HCT116 (cell line): Measurements from ENCODE around the gene PNMT. TPM values are rescaled to one million over a fixed set of nuclear protein-coding genes. Genes with fewer than 3 reads are reported as not detected.

Source experiments
- ATAC-seq: fragments of 200-7000 bp; cut with Tn5 transposase; 2 replicates; pipeline ENCODE4 v1.9.1; 2020; ENCODE audit warnings: mild to moderate bottlenecking, moderate library complexity
- BruUV-seq: library from RNA; stranded (reverse); fragments of 400-500 nt; replicated peaks from 2 replicates; lab custom pipeline; 2021; lab: Mats Ljungman, UMichigan
- CTCF ChIA-PET: fragments of 300-600 bp; sonication (Branson Sonifier 250); formaldehyde crosslinking; loops from one replicate; lab custom pipeline; 2021; ENCODE audit warnings: antibody characterized with exemption; lab: Charles Lee
- POLR2A ChIA-PET: fragments of 300-600, 350-600 bp; sonication (Branson Sonifier 250); formaldehyde crosslinking; loops from one replicate; lab custom pipeline; 2021; ENCODE audit warnings: antibody characterized with exemption; lab: Charles Lee
- RAD21 ChIA-PET, 2 experiments: fragments of 300-600 bp; sonication (Branson Sonifier 250); formaldehyde crosslinking; loops; one replicate each; lab custom pipeline; 2023; ENCODE audit warnings: low total read pairs in 2 of 2; ENCODE audit not compliant: uncharacterized antibody in 2 of 2, unreplicated experiment in 2 of 2, low non-redundant PET in 1 of 2; lab: Charles Lee
- DNase-seq: peaks from one replicate; pipeline ENCODE4 v3.0.0-alpha.2; 2010; ENCODE audit warnings: low read depth, low spot score
- H2AFZ ChIP-seq: fragments of 200-600 bp; shearing (Covaris generic), sonication (generic); 2 replicates; pipeline ENCODE4 v1.6.1; 2017; ENCODE audit warnings: low read depth, mixed run types, mixed read lengths, antibody characterized with exemption, low read length; ENCODE audit not compliant: poor library complexity, severe bottlenecking
- H3K27ac ChIP-seq: 2 replicates; pipeline ENCODE4 v1.5.1; 2012; ENCODE audit warnings: low read depth, low read length
- H3K27me3 ChIP-seq: fragments of 200-600 bp; sonication (generic); 2 replicates; pipeline ENCODE4 v1.6.1; 2016; ENCODE audit warnings: mixed run types, low read length, mixed read lengths; ENCODE audit not compliant: insufficient read depth
- H3K36me3 ChIP-seq, 2 experiments: fragments of 200-500 bp in 1 of 2; fragments of 200-600 bp in 1 of 2; sonication (Bioruptor generic) in 1 of 2; sonication (generic) in 1 of 2; 2 replicates each; pipeline versions ENCODE4 v1.5.1 to v1.6.1; 2014 to 2016; ENCODE audit warnings: low read length in 2 of 2, inconsistent platforms in 1 of 2, mixed read lengths in 1 of 2, mixed run types in 1 of 2; ENCODE audit not compliant: insufficient read depth in 2 of 2, control insufficient read depth in 1 of 2
- H3K4me1 ChIP-seq, 2 experiments: fragments of 200-600 bp in 1 of 2; sonication (generic) in 1 of 2; 2 replicates each; pipeline versions ENCODE4 v1.5.1 to v1.6.1; 2012 to 2017; ENCODE audit warnings: low read length in 2 of 2, inconsistent platforms in 1 of 2, mild to moderate bottlenecking in 1 of 2, mixed read lengths in 1 of 2, mixed run types in 1 of 2, moderate library complexity in 1 of 2; ENCODE audit not compliant: insufficient read depth in 2 of 2, control insufficient read depth in 1 of 2
- H3K4me2 ChIP-seq: fragments of 200-600 bp; sonication (generic); 2 replicates; pipeline ENCODE4 v1.6.1; 2017; ENCODE audit warnings: mixed run types, low read length, mixed read lengths
- H3K4me3 ChIP-seq, 2 experiments: fragments of 200-600 bp in 1 of 2; sonication (generic) in 1 of 2; replicated peaks in 1 of 2; 2 replicates each; pipeline ENCODE4 v1.5.1; 2011 to 2016; ENCODE audit warnings: low read length in 2 of 2, control low read depth in 1 of 2, low read depth in 1 of 2, mild to moderate bottlenecking in 1 of 2, mixed read lengths in 1 of 2, mixed run types in 1 of 2
- H3K79me2 ChIP-seq: fragments of 200-600 bp; sonication (generic); 2 replicates; pipeline ENCODE4 v1.6.1; 2017; ENCODE audit warnings: mild to moderate bottlenecking, mixed run types, low read length, moderate library complexity, mixed read lengths; ENCODE audit not compliant: insufficient read depth
- H3K9ac ChIP-seq: fragments of 200-600 bp; sonication (generic); 2 replicates; pipeline ENCODE4 v1.6.1; 2016; ENCODE audit warnings: low read length, mixed read lengths
- H3K9me2 ChIP-seq: fragments of 200-600 bp; sonication (generic), shearing (Covaris generic); 2 replicates; pipeline ENCODE4 v1.6.1; 2017; ENCODE audit warnings: mixed run types, mild to moderate bottlenecking, moderate library complexity; ENCODE audit not compliant: insufficient read depth
- H3K9me3 ChIP-seq, 2 experiments: fragments of 200-500 bp in 1 of 2; fragments of 200-600 bp in 1 of 2; sonication (Bioruptor generic) in 1 of 2; sonication (generic) in 1 of 2; 2 replicates each; pipeline ENCODE4 v1.6.1; 2014 to 2017; ENCODE audit warnings: low read length in 2 of 2, mixed read lengths in 2 of 2, inconsistent platforms in 1 of 2, low read depth in 1 of 2, mild to moderate bottlenecking in 1 of 2, mixed run types in 1 of 2, moderate library complexity in 1 of 2; ENCODE audit not compliant: control insufficient read depth in 1 of 2, insufficient read depth in 1 of 2
- H4K20me1 ChIP-seq: fragments of 200-600 bp; sonication (generic), shearing (Covaris generic); 2 replicates; pipeline ENCODE4 v1.6.1; 2017; ENCODE audit warnings: mixed run types, mild to moderate bottlenecking, moderate library complexity; ENCODE audit not compliant: insufficient read depth
- CTCF ChIP-seq, 3 experiments: fragments of 200-600 bp in 1 of 3; sonication (generic) in 1 of 3; IDR thresholded peaks in 2 of 3; conservative IDR thresholded peaks in 1 of 3; 2 replicates each; pipeline ENCODE4 v1.5.1; 2012 to 2017; ENCODE audit warnings: low read depth in 2 of 3, low read length in 2 of 3, antibody characterized with exemption in 1 of 3, borderline replicate concordance in 1 of 3, control low read depth in 1 of 3, mild to moderate bottlenecking in 1 of 3, mixed read lengths in 1 of 3, mixed run types in 1 of 3, moderate library complexity in 1 of 3; ENCODE audit not compliant: insufficient read depth in 1 of 3
- ELF1 ChIP-seq: IDR thresholded peaks from 2 replicates; pipeline ENCODE4 v1.6.1; 2012; ENCODE audit warnings: low read depth, borderline replicate concordance
- MAX ChIP-seq: IDR thresholded peaks from 2 replicates; pipeline ENCODE4 v1.6.1; 2012
- SIN3A ChIP-seq: IDR thresholded peaks from 2 replicates; pipeline ENCODE4 v1.6.1; 2012; ENCODE audit warnings: low read depth
- SRF ChIP-seq: IDR thresholded peaks from 2 replicates; pipeline ENCODE4 v1.6.1; 2012; ENCODE audit warnings: low read depth
- intact Hi-C: fragments of 100-400 bp; cut with micrococcal nuclease; formaldehyde crosslinking; loops from 2 replicates; pipeline ENCODE4 v1.10.0; 2022
- total RNA-seq: library from RNA; stranded (reverse); gene quantifications from one replicate; pipeline ENCODE4 v1.2.1, GENCODE V29; 2021; ENCODE audit not compliant: unreplicated experiment

The PNMT gene
- total RNA-seq, 1 experiment from 2014 or later: not detected

- no peak overlapping the region for H2AFZ ChIP-seq
- BruUV-seq: no TSS peak
- H3K9me2 ChIP-seq: no peaks in the 10 kb centered on the region
- no peak overlapping the region for H3K9ac ChIP-seq
- CTCF ChIA-PET: interaction anchor here (1.2 kb wide), 1 partner anchor 8 kb away, joined by 5 read pairs; no protein-coding TSS in a partner anchor
- POLR2A ChIA-PET: no interaction called here
- intact Hi-C loops: no loop called here
- no peak overlapping the region for H3K4me2 ChIP-seq
- DNase-seq (no peak), ATAC-seq (no peak)
- H3K9me3 ChIP-seq: no peaks in the 10 kb centered on the region
- H3K79me2 ChIP-seq: no peaks in the 10 kb centered on the region
- H3K27ac ChIP-seq: no peak overlapping the region; the same call in 1 of the 2 replicates
- no peaks in the 10 kb centered on the region for H4K20me1 ChIP-seq
- peaks cover 23 to 34% of the 10 kb centered on the region in 2 experiments for H3K4me1 ChIP-seq
- no peak overlapping the region for H3K4me3 ChIP-seq
- H3K27me3 ChIP-seq: no peaks in the 10 kb centered on the region
- peaks cover 2 to 5% of the 10 kb centered on the region in 2 experiments; a peak in 1 of 4 replicates for H3K36me3 ChIP-seq
- TF ChIP-seq ELF1 (no peak), SIN3A (no peak), CTCF (IDR thresholded peaks at IDR 0.05 in 2 of 3, conservative IDR thresholded peaks at IDR 0.05 in 1 of 3; ENCODE audit: borderline replicate concordance in 1 of 3, insufficient read depth in 1 of 3, low read depth in 2 of 3, low read length in 2 of 3) (no peak), MAX (no peak), SRF (no peak)
- RAD21 ChIA-PET: no interaction called here
Measured at GRCh38 chr17:39661744-39662541, 6.3 kb upstream of the PNMT start.
